ENCODE measurements around the gene RAET1E. TPM values are rescaled to one million over a fixed set of nuclear protein-coding genes. Genes with fewer than 3 reads are reported as not detected.

The RAET1E gene
- total RNA-seq, 1 experiment from 2014 or later = not detected

GRCh38 chr6:149887343-149887742, 10.6 kb downstream of the RAET1E start:
- peaks cover 52% of the 10 kb centered on the region for H3K27me3 Mint-ChIP-seq (ENCODE audit: low read depth)
- no CpG with 5 or more reads among the region's 3 CpGs for WGBS (ENCODE audit: extremely low coverage, insufficient read length, low lambda C conversion rate)
- peaks cover 2 to 6% of the 10 kb centered on the region in 2 experiments; a peak in 2 of 4 replicates for H3K4me1 Mint-ChIP-seq

More at GRCh38 chr6:149887343-149887742, 10.6 kb downstream of the RAET1E start:
- Mint-ChIP-seq H3K4me3 (no peak overlapping the region), H3K9me3 (no peaks in the 10 kb centered on the region), H3K36me3 (ENCODE audit: insufficient read depth in 1 of 3, low read depth in 3 of 3) (no peaks in the 10 kb centered on the region), H3K27ac (no peak overlapping the region)
- Histone ChIP-seq H3K79me2 (ENCODE audit: insufficient read depth, low read length) (no peaks in the 10 kb centered on the region), H3K4ac (ENCODE audit: low read depth, low read length) (no peak overlapping the region), H3K56ac (ENCODE audit: insufficient read length, low read depth, low read length) (no peak overlapping the region), H3K4me2 (ENCODE audit: insufficient read depth, insufficient read length, low read length) (no peak overlapping the region), H3K79me1 (ENCODE audit: insufficient read depth, low read depth, low read length, poor library complexity, severe bottlenecking) (no peaks in the 10 kb centered on the region), H4K91ac (ENCODE audit: insufficient read length, low read depth, low read length) (no peak overlapping the region), H2BK15ac (ENCODE audit: low read depth, low read length) (no peak overlapping the region), H3K18ac (ENCODE audit: insufficient read length, low read depth, low read length) (no peak overlapping the region), H2BK5ac (ENCODE audit: insufficient read length, low read length) (no peak overlapping the region), H2AK5ac (ENCODE audit: insufficient read length, low read length) (no peak overlapping the region), H3K23me2 (ENCODE audit: insufficient read length, low read depth, low read length, poor library complexity, severe bottlenecking) (no peaks in the 10 kb centered on the region), H2BK120ac (ENCODE audit: low read depth, low read length, poor library complexity, severe bottlenecking) (no peak overlapping the region), H4K8ac (replicated peaks; ENCODE audit: insufficient read length, low read depth, low read length) (no peak overlapping the region), H2AFZ (ENCODE audit: low read length) (no peak overlapping the region), H2BK20ac (ENCODE audit: low read depth, low read length, poor library complexity, severe bottlenecking) (no peak overlapping the region), H3K9me3 (ENCODE audit: control insufficient read depth, low read depth, low read length) (no peaks in the 10 kb centered on the region), H3K4me1 (ENCODE audit: insufficient read depth, low read length) (no peaks in the 10 kb centered on the region), H3K14ac (ENCODE audit: insufficient read depth, low read length) (no peak overlapping the region), H4K20me1 (ENCODE audit: control insufficient read depth, insufficient read depth, insufficient read length) (no peaks in the 10 kb centered on the region), H3K23ac (ENCODE audit: insufficient read length, low read depth, low read length) (no peak overlapping the region), H3K27ac (ENCODE audit: insufficient read length, low read depth, low read length) (no peak overlapping the region), H3K27me3 (ENCODE audit: insufficient read depth, low read length) (no peaks in the 10 kb centered on the region), H4K5ac (ENCODE audit: insufficient read length, low read depth, low read length) (no peak overlapping the region), H2BK12ac (ENCODE audit: insufficient read length, low read depth, low read length) (no peak overlapping the region), H3K9ac (ENCODE audit: extremely low read depth, insufficient read length, low read length) (no peak overlapping the region), H3T11ph (ENCODE audit: low read length) (no peak overlapping the region)
- no peak for TF ChIP-seq CTCF (conservative IDR thresholded peaks at IDR 0.05)
- DNase-seq = no peak
